Measurements from ENCODE around the gene HDGFL2. TPM values are rescaled to one million over a fixed set of nuclear protein-coding genes. Genes with fewer than 3 reads are reported as not detected.

HDGFL2 gene
- polyA plus RNA-seq, 4 donors, result 61.5 to 96.9 (median 89.2) TPM

GRCh38 chr19:4548238-4548584 lies 76.1 kb downstream of the HDGFL2 start:
- DNase-seq (ENCODE audit: low read depth in 4 of 4, low spot score in 2 of 4), result no peak

- DNase-seq (ENCODE audit: low read depth in 4 of 4, low spot score in 2 of 4), result no peak
Observed at GRCh38 chr19:4550018-4550417, 77.9 kb downstream of the HDGFL2 start.

- no peak for DNase-seq (ENCODE audit: low read depth in 4 of 4, low spot score in 2 of 4)
Observed at GRCh38 chr19:4550479-4551050, 78.5 kb downstream of the HDGFL2 start.

Other genes with a start within 250 kb of the HDGFL2 start
- gene EBI3, start 242.8 kb upstream of the HDGFL2 start, polyA plus RNA-seq (ENCODE audit: insufficient read length in 4 of 4), result under 1 TPM; 0.18 to 0.68 (median 0.51) TPM
- 10 to 100 TPM; 19.7 to 28.5 (median 22.7) TPM for gene YJU2, start 225.2 kb upstream of the HDGFL2 start, polyA plus RNA-seq (ENCODE audit: insufficient read length in 4 of 4)
- gene SHD, start 193.0 kb upstream of the HDGFL2 start, polyA plus RNA-seq (ENCODE audit: insufficient read length in 4 of 4), result 1 to 10 TPM; 1.5 to 3.3 (median 2.3) TPM
- under 1 TPM; 0.33 to 0.61 (median 0.48) TPM for gene TMIGD2, start 169.9 kb upstream of the HDGFL2 start, polyA plus RNA-seq (ENCODE audit: insufficient read length in 4 of 4)
- gene FSD1, start 167.7 kb upstream of the HDGFL2 start, polyA plus RNA-seq (ENCODE audit: insufficient read length in 4 of 4), result 10 to 100 TPM in 1 of 4 donors, 1 to 10 TPM in 3; 3.9 to 11.4 (median 7.1) TPM
- gene STAP2, start 133.5 kb upstream of the HDGFL2 start, polyA plus RNA-seq (ENCODE audit: insufficient read length in 4 of 4), result 10 to 100 TPM; 21.0 to 33.6 (median 28.5) TPM
- gene MPND, start 128.7 kb upstream of the HDGFL2 start, polyA plus RNA-seq (ENCODE audit: insufficient read length in 4 of 4), result 10 to 100 TPM; 21.8 to 36.6 (median 28.9) TPM
- 10 to 100 TPM; 51.5 to 82.9 (median 75.5) TPM for gene SH3GL1, start 71.8 kb upstream of the HDGFL2 start, polyA plus RNA-seq (ENCODE audit: insufficient read length in 4 of 4)
- gene CHAF1A, start 69.7 kb upstream of the HDGFL2 start, polyA plus RNA-seq (ENCODE audit: insufficient read length in 4 of 4), result 10 to 100 TPM; 19.8 to 28.9 (median 22.3) TPM
- 100 to 1,000 TPM in 2 of 4 donors, 10 to 100 TPM in 2; 84.2 to 129 (median 112) TPM for gene UBXN6, start 14.5 kb upstream of the HDGFL2 start, polyA plus RNA-seq (ENCODE audit: insufficient read length in 4 of 4)
- 1 to 10 TPM in 2 of 4 donors, under 1 TPM in 2; 0.48 to 2.2 (median 1.1) TPM for gene PLIN4, start 46.2 kb downstream of the HDGFL2 start, polyA plus RNA-seq (ENCODE audit: insufficient read length in 4 of 4)
- gene PLIN5, start 62.9 kb downstream of the HDGFL2 start, polyA plus RNA-seq (ENCODE audit: insufficient read length in 4 of 4), result 10 to 100 TPM in 1 of 4 donors, 1 to 10 TPM in 3; 2.6 to 12.3 (median 5.4) TPM
- gene LRG1, start 67.7 kb downstream of the HDGFL2 start, polyA plus RNA-seq (ENCODE audit: insufficient read length in 4 of 4), result 1 to 10 TPM in 2 of 4 donors, under 1 TPM in 2; 0.68 to 1.5 (median 1.2) TPM
- gene SEMA6B, start 87.4 kb downstream of the HDGFL2 start, polyA plus RNA-seq (ENCODE audit: insufficient read length in 4 of 4), result 1 to 10 TPM; 2.4 to 4.0 (median 2.9) TPM
- gene TNFAIP8L1, start 167.2 kb downstream of the HDGFL2 start, polyA plus RNA-seq (ENCODE audit: insufficient read length in 4 of 4), result 10 to 100 TPM; 12.8 to 15.1 (median 13.4) TPM
- 100 to 1,000 TPM in 1 of 4 donors, 10 to 100 TPM in 3; 71.6 to 103 (median 75.3) TPM for gene MYDGF, start 198.0 kb downstream of the HDGFL2 start, polyA plus RNA-seq (ENCODE audit: insufficient read length in 4 of 4)

All from left renal cortex interstitium (tissue), 4 donors.